ENCODE data around the gene ILK. TPM values are rescaled to one million over a fixed set of nuclear protein-coding genes. Genes with fewer than 3 reads are reported as not detected.

ILK gene
- total RNA-seq, 1 experiment from 2014 or later, result 73.5 TPM

GRCh38 chr11:6640985-6641701 is 37.6 kb downstream of the ILK start:
- no peaks in the 10 kb centered on the region for H3K79me2 ChIP-seq (ENCODE audit: insufficient read depth, low read length)

DNA sequence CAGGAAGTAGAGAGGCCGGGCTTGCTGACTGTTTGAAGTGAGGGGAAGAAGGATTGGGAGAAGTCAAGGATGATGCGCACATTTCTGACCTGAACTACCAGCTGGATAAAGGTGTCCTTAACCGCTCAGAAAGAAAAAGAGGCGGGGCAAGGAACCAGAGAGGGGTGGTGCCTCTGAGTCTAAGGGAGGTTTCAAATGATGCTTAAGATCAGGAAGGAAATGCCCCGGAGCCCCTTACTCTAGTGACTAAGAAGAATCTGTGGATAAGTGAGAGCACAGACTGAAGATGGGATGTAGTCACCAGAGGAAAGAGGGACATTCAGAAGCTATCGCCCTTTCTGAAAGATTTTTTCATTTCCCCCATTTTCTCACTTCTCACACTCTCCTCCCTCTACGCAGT is 39.4 kb downstream of the ILK start:
- H3K27me3 ChIP-seq (ENCODE audit: insufficient read depth, low read length), result no peaks in the 10 kb centered on the region; the same call in 1 of the 2 replicates
- TF ChIP-seq, protein P1, sequence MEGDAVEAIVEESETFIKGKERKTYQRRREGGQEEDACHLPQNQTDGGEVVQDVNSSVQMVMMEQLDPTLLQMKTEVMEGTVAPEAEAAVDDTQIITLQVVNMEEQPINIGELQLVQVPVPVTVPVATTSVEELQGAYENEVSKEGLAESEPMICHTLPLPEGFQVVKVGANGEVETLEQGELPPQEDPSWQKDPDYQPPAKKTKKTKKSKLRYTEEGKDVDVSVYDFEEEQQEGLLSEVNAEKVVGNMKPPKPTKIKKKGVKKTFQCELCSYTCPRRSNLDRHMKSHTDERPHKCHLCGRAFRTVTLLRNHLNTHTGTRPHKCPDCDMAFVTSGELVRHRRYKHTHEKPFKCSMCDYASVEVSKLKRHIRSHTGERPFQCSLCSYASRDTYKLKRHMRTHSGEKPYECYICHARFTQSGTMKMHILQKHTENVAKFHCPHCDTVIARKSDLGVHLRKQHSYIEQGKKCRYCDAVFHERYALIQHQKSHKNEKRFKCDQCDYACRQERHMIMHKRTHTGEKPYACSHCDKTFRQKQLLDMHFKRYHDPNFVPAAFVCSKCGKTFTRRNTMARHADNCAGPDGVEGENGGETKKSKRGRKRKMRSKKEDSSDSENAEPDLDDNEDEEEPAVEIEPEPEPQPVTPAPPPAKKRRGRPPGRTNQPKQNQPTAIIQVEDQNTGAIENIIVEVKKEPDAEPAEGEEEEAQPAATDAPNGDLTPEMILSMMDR (IDR thresholded peaks at IDR 0.05 in 2 of 3, conservative IDR thresholded peaks at IDR 0.05 in 1 of 3; ENCODE audit: borderline replicate concordance in 1 of 3, insufficient read depth in 1 of 3, low read depth in 2 of 3, low read length in 2 of 3), result no peak
- TF ChIP-seq FOSL1 (IDR thresholded peaks at IDR 0.05; ENCODE audit: low read depth) (no peak), REST (IDR thresholded peaks at IDR 0.05; ENCODE audit: low read depth) (no peak), POLR2AphosphoS5 (IDR thresholded peaks at IDR 0.05; ENCODE audit: low read depth, low read length) (no peak), RAD21 (IDR thresholded peaks at IDR 0.05; ENCODE audit: low read depth) (no peak), ZFX (IDR thresholded peaks at IDR 0.05) (no peak), CEBPB (IDR thresholded peaks at IDR 0.05; ENCODE audit: low read depth) (no peak)

More at GRCh38 chr11:6640985-6641701, 37.6 kb downstream of the ILK start:
- RAD21 ChIA-PET (ENCODE audit: low non-redundant PET in 1 of 2, low total read pairs in 2 of 2, uncharacterized antibody in 2 of 2, unreplicated experiment in 2 of 2), result no interaction called here
- H3K9me3 ChIP-seq (ENCODE audit: control insufficient read depth in 1 of 2, insufficient read depth in 1 of 2, low read depth in 1 of 2, low read length in 2 of 2), result no peaks in the 10 kb centered on the region
- H3K4me2 ChIP-seq (ENCODE audit: low read length), result no peak overlapping the region
- H4K20me1 ChIP-seq (ENCODE audit: insufficient read depth), result no peaks in the 10 kb centered on the region
- no peak for DNase-seq (ENCODE audit: low read depth, low spot score)
- H3K4me1 ChIP-seq (ENCODE audit: control insufficient read depth in 1 of 2, insufficient read depth in 2 of 2, low read length in 2 of 2), result peaks cover 0 to 4% of the 10 kb centered on the region in 2 experiments; a peak in 2 of 4 replicates
- no peak for ATAC-seq
- no peaks in the 10 kb centered on the region for H3K36me3 ChIP-seq (ENCODE audit: control insufficient read depth in 1 of 2, insufficient read depth in 2 of 2, low read length in 2 of 2)
- CTCF ChIA-PET, result no interaction called here
- no peak overlapping the region for H3K4me3 ChIP-seq (replicated peaks in 1 of 2; ENCODE audit: low read depth in 1 of 2, low read length in 2 of 2)
- H3K27ac ChIP-seq (ENCODE audit: low read depth, low read length), result no peak overlapping the region
- H3K9me2 ChIP-seq (ENCODE audit: insufficient read depth), result no peaks in the 10 kb centered on the region
- no peak overlapping the region for H2AFZ ChIP-seq (ENCODE audit: low read depth, low read length, poor library complexity, severe bottlenecking)
- H3K9ac ChIP-seq (ENCODE audit: low read length), result no peak overlapping the region
- intact Hi-C loops (cut with micrococcal nuclease), result no loop called here
- POLR2A ChIA-PET, result no interaction called here
- no peaks in the 10 kb centered on the region; the same call in 1 of the 2 replicates for H3K27me3 ChIP-seq (ENCODE audit: insufficient read depth, low read length)
- BruUV-seq (replicated peaks), result no TSS peak
- TF ChIP-seq SRF (IDR thresholded peaks at IDR 0.05; ENCODE audit: low read depth), result no peak
- no peak for TF ChIP-seq EZH2 (IDR thresholded peaks at IDR 0.05)
- TF ChIP-seq POLR2A (IDR thresholded peaks at IDR 0.05; ENCODE audit: borderline replicate concordance, extremely low read depth, insufficient read depth, insufficient read length), result no peak
- no peak for TF ChIP-seq EGR1 (IDR thresholded peaks at IDR 0.05; ENCODE audit: low read depth)
- TF ChIP-seq, protein P1 (IDR thresholded peaks at IDR 0.05 in 2 of 3, conservative IDR thresholded peaks at IDR 0.05 in 1 of 3; ENCODE audit: borderline replicate concordance in 1 of 3, insufficient read depth in 1 of 3, low read depth in 2 of 3, low read length in 2 of 3), result no peak

More for the DNA sequence above, 39.4 kb downstream of the ILK start:
- no peak overlapping the region for H3K9ac ChIP-seq (ENCODE audit: low read length)
- no peaks in the 10 kb centered on the region for H3K9me2 ChIP-seq (ENCODE audit: insufficient read depth)
- ATAC-seq, result no peak
- no peaks in the 10 kb centered on the region for H3K9me3 ChIP-seq (ENCODE audit: control insufficient read depth in 1 of 2, insufficient read depth in 1 of 2, low read depth in 1 of 2, low read length in 2 of 2)
- no peak overlapping the region for H2AFZ ChIP-seq (ENCODE audit: low read depth, low read length, poor library complexity, severe bottlenecking)
- DNase-seq (ENCODE audit: low read depth, low spot score), result no peak
- intact Hi-C loops (cut with micrococcal nuclease), result no loop called here
- RAD21 ChIA-PET (ENCODE audit: low non-redundant PET in 1 of 2, low total read pairs in 2 of 2, uncharacterized antibody in 2 of 2, unreplicated experiment in 2 of 2), result no interaction called here
- no peaks in the 10 kb centered on the region for H3K36me3 ChIP-seq (ENCODE audit: control insufficient read depth in 1 of 2, insufficient read depth in 2 of 2, low read length in 2 of 2)
- no peaks in the 10 kb centered on the region for H3K79me2 ChIP-seq (ENCODE audit: insufficient read depth, low read length)
- H3K4me3 ChIP-seq (replicated peaks in 1 of 2; ENCODE audit: low read depth in 1 of 2, low read length in 2 of 2), result no peak overlapping the region
- H3K4me1 ChIP-seq (ENCODE audit: control insufficient read depth in 1 of 2, insufficient read depth in 2 of 2, low read length in 2 of 2), result peaks cover 0 to 1% of the 10 kb centered on the region in 2 experiments; a peak in 2 of 4 replicates
- H3K4me2 ChIP-seq (ENCODE audit: low read length), result no peak overlapping the region
- H3K27ac ChIP-seq (ENCODE audit: low read depth, low read length), result no peak overlapping the region
- POLR2A ChIA-PET, result no interaction called here
- no peaks in the 10 kb centered on the region for H4K20me1 ChIP-seq (ENCODE audit: insufficient read depth)
- no TSS peak for BruUV-seq (replicated peaks)
- CTCF ChIA-PET, result no interaction called here

Data from HCT116 (cell line).